ENCODE data around the gene COX6A2.
"Not testable (repeated sequence)": the region's sequence is repeated elsewhere in the genome, so short reads cannot be mapped to it uniquely, and the experiment has no call there.

COX6A2 gene

DNA sequence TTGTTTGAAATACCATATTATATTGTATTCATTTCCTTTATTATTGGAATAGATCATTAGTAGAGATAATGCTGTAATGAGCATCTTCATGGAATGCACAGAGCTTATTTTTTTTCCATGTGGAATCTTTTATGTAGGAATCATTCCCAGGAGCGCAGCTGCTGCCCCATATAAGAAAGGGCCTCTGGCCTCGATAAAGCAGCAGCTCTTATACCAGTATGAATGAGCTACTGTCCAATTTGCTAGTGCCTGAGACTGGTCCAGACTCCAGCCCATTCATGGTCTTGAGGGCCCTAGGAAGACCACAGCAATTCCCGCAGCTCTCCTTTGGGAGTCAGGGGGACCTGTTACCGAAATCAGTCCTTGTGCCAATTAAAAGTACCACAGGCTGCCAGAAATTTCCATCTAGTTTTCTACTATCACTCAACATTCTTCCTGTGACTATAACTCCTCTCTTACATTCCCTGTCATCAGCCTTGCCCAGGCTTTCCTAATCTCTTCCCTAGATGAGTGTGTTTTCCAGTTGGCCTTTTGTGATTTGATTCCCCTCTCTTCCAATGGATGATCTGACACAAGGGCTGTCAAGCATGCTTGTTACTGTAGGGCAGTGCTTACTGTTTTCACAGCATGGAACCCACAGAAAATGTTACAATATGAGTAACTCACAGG is 12.5 kb upstream of the COX6A2 start:
- no peak overlapping the region for H3K4me3 ChIP-seq (ENCODE audit: low read length)
- H4K20me1 ChIP-seq (ENCODE audit: insufficient read depth, low read length) = no peaks in the 10 kb centered on the region
- H3K4me1 ChIP-seq (ENCODE audit: low read length) = 0 out of 2 replicates have a peak, but pooled peaks cover 5% of the 10 kb centered on the region
- H3K4me2 ChIP-seq (ENCODE audit: low read depth, low read length) = no peak overlapping the region
- H3K9me3 ChIP-seq (replicated peaks; ENCODE audit: insufficient read depth, low read length) = no peaks in the 10 kb centered on the region
- H3K9me2 ChIP-seq (replicated peaks; ENCODE audit: insufficient read depth, low read length) = no peaks in the 10 kb centered on the region
- H3K36me3 ChIP-seq (replicated peaks; ENCODE audit: insufficient read depth, low read length) = no peaks in the 10 kb centered on the region
- TF ChIP-seq CTCF (IDR thresholded peaks at IDR 0.05; ENCODE audit: low read length) (no peak), EZH2 (optimal IDR thresholded peaks at IDR 0.05; ENCODE audit: low read depth, low read length) (no peak), EZH2phosphoT487 (IDR thresholded peaks at IDR 0.05; ENCODE audit: low read length) (no peak)
- H3K27me3 ChIP-seq (replicated peaks; ENCODE audit: insufficient read depth, low read length) = peaks cover 6% of the 10 kb centered on the region; the same call in 1 of the 2 replicates
- H3K27ac ChIP-seq (ENCODE audit: low read length) = no peak overlapping the region
- H3K79me2 ChIP-seq (ENCODE audit: low read length) = no peaks in the 10 kb centered on the region
- H2AFZ ChIP-seq (ENCODE audit: low read length) = no peak overlapping the region
- no peak for DNase-seq
- no peak overlapping the region for H3K9ac ChIP-seq (ENCODE audit: low read length)
- H3F3A ChIP-seq (ENCODE audit: insufficient read depth, low read length) = no peaks in the 10 kb centered on the region

- Histone ChIP-seq H4K20me1 (ENCODE audit: insufficient read depth, low read length) (no peaks in the 10 kb centered on the region), H3K9me2 (replicated peaks; ENCODE audit: insufficient read depth, low read length) (no peaks in the 10 kb centered on the region), H3K27me3 (replicated peaks; ENCODE audit: insufficient read depth, low read length) (no peaks in the 10 kb centered on the region), H2AFZ (ENCODE audit: low read length) (no peak overlapping the region), H3K79me2 (ENCODE audit: low read length) (no peaks in the 10 kb centered on the region), H3K4me3 (ENCODE audit: low read length) (no peak overlapping the region), H3K27ac (ENCODE audit: low read length) (no peak overlapping the region), H3F3A (ENCODE audit: insufficient read depth, low read length) (no peaks in the 10 kb centered on the region), H3K9ac (ENCODE audit: low read length) (no peak overlapping the region), H3K4me2 (ENCODE audit: low read depth, low read length) (no peak overlapping the region), H3K4me1 (ENCODE audit: low read length) (0 out of 2 replicates have a peak, but pooled peaks cover 5% of the 10 kb centered on the region), H3K36me3 (replicated peaks; ENCODE audit: insufficient read depth, low read length) (no peaks in the 10 kb centered on the region), H3K9me3 (replicated peaks; ENCODE audit: insufficient read depth, low read length) (no peaks in the 10 kb centered on the region)
- no peak for DNase-seq
- TF ChIP-seq CTCF (IDR thresholded peaks at IDR 0.05; ENCODE audit: low read length) (no peak), EZH2 (optimal IDR thresholded peaks at IDR 0.05; ENCODE audit: low read depth, low read length) (no peak), EZH2phosphoT487 (IDR thresholded peaks at IDR 0.05; ENCODE audit: low read length) (no peak)
Observed at GRCh38 chr16:31439519-31439918, 11.4 kb upstream of the COX6A2 start.

- not testable (repeated sequence) for H3K36me3 ChIP-seq (replicated peaks; ENCODE audit: insufficient read depth, low read length); H3K9me2 ChIP-seq (replicated peaks; ENCODE audit: insufficient read depth, low read length); H3K4me3 ChIP-seq (ENCODE audit: low read length); DNase-seq; H3K9ac ChIP-seq (ENCODE audit: low read length); H3K27ac ChIP-seq (ENCODE audit: low read length); H3K4me2 ChIP-seq (ENCODE audit: low read depth, low read length); H3K27me3 ChIP-seq (replicated peaks; ENCODE audit: insufficient read depth, low read length); H3K79me2 ChIP-seq (ENCODE audit: low read length); H3F3A ChIP-seq (ENCODE audit: insufficient read depth, low read length); H3K4me1 ChIP-seq (ENCODE audit: low read length); H3K9me3 ChIP-seq (replicated peaks; ENCODE audit: insufficient read depth, low read length); H2AFZ ChIP-seq (ENCODE audit: low read length); H4K20me1 ChIP-seq (ENCODE audit: insufficient read depth, low read length)
Observed at GRCh38 chr16:31439023-31439422, 10.9 kb upstream of the COX6A2 start.

DNA sequence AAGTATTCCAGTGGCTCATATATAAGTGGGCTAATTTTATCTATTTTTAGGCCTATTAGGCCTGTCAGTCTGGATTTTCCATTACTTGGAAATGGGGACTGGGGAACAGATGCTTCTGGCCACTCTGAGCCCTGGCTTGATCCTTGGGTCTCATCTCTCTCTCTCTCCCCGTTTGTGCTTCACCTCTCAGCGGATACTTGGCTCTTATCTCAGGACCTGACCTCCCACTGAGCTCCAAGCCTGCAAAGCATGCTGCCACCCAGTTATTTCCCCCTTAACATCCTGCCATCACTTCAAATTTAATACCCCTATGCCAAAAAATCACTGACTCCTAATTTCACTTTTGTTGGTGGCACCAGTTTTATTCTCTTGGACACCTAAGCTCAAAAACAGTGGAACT is 10.3 kb upstream of the COX6A2 start:
- Histone ChIP-seq H4K20me1 (ENCODE audit: insufficient read depth, low read length) (no peaks in the 10 kb centered on the region), H2AFZ (ENCODE audit: low read length) (no peak overlapping the region), H3K4me1 (ENCODE audit: low read length) (0 out of 2 replicates have a peak, but pooled peaks cover 5% of the 10 kb centered on the region), H3K4me3 (ENCODE audit: low read length) (no peak overlapping the region), H3K9me3 (replicated peaks; ENCODE audit: insufficient read depth, low read length) (no peaks in the 10 kb centered on the region), H3K9ac (ENCODE audit: low read length) (no peak overlapping the region), H3K36me3 (replicated peaks; ENCODE audit: insufficient read depth, low read length) (no peaks in the 10 kb centered on the region), H3K9me2 (replicated peaks; ENCODE audit: insufficient read depth, low read length) (no peaks in the 10 kb centered on the region), H3K79me2 (ENCODE audit: low read length) (no peaks in the 10 kb centered on the region), H3K27ac (ENCODE audit: low read length) (no peak overlapping the region), H3K4me2 (ENCODE audit: low read depth, low read length) (no peak overlapping the region), H3K27me3 (replicated peaks; ENCODE audit: insufficient read depth, low read length) (no peaks in the 10 kb centered on the region), H3F3A (ENCODE audit: insufficient read depth, low read length) (no peaks in the 10 kb centered on the region)
- no peak for TF ChIP-seq EZH2 (optimal IDR thresholded peaks at IDR 0.05; ENCODE audit: low read depth, low read length)
- DNase-seq = no peak
